ENCODE measurements around the gene BLOC1S5. TPM values are rescaled to one million over a fixed set of nuclear protein-coding genes. Genes with fewer than 3 reads are reported as not detected.

BLOC1S5 gene
- total RNA-seq, 1 donor from 2014 or later = 10.2 TPM

DNA sequence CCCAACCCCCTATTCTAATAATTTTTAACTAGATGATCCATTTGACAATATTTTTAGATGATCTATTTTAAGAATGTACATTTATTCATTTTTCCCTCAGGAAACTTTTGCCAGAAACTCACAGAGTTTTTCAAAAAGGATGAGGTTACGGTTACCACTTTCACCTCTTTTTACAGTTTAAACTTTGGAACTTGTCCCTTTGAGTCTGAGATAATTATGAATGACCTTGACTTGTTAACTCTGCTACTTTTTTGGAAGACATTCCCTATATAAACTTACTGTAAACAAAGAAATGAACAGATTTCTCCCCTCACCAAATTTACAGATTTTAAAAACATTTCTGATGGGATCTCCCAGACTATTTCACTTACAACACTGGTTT, 18.4 kb upstream of the BLOC1S5 start:
- DNase-seq (ENCODE audit: low spot score) = no peak

DNA sequence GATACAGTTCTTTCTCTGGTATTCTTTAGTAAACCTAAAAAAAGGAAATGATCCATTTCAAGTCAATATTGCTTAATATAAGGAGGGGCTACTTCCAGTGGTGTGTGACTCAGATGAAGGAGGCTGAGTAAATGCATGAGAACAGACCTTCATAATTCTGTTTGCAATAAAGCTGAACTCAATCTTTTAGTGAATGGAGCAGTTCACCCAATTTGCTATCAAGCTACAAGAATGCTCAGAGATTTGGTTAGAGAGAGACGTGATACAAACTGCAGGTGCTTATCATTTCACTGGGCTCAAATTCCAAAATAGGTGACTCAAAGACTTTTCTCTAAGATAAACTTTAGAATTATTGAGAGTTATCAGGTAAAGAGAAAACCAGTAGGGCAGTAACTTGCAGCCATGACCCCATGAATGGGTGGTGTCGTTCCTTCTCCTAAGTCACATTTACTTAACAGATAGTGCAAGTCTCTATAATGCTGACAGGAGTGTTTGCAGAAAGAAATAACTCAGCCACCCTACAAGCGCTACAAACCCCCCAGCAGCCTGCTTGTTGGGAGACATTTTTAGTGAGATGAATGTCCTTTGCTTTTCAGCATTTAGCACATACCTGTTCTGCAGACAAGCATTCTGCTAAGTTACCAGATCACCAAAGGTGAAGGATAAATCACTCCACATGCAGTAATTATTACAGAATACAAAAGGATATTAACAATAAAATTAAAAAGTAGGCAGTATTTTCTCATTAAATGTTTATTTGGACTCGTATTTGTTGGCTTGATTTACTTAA, 16.4 kb upstream of the BLOC1S5 start:
- DNase-seq (ENCODE audit: low spot score) = no peak

DNA sequence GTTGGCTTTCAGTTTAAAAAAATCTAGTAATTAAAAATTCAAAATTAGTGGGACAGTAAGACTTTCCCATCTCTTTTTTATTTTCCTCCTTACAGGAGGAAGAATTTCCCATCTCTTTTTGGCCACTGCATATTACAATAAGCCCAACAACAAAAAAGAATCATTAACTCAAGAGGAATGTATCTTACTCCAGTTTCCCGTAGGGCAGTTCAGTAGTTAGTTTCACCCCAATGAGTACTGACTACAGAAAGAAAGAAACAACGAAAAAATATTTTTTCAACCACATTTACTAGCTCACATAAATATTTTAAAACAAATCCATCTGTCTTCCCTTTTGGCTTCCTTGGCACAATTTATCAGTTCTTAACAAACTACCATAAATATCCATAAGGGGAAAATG, 14.9 kb upstream of the BLOC1S5 start:
- DNase-seq (ENCODE audit: low spot score) = no peak

- no peak for DNase-seq (ENCODE audit: low spot score)
These were observed 13.8 kb upstream of the BLOC1S5 start for GRCh38 chr6:8077991-8078390.

- DNase-seq (ENCODE audit: low spot score) = no peak
These were observed 11.5 kb upstream of the BLOC1S5 start for GRCh38 chr6:8075704-8076103.

- DNase-seq (ENCODE audit: low spot score) = no peak
These were observed 11.0 kb upstream of the BLOC1S5 start for GRCh38 chr6:8075185-8075584.

GRCh38 chr6:8074213-8074612, 10.0 kb upstream of the BLOC1S5 start:
- no peak for DNase-seq (ENCODE audit: low spot score)

- DNase-seq (ENCODE audit: low spot score) = no peak
These were observed 9.6 kb upstream of the BLOC1S5 start for GRCh38 chr6:8073758-8074157.

GRCh38 chr6:8070718-8071117, 6.5 kb upstream of the BLOC1S5 start:
- no peak for DNase-seq (ENCODE audit: low spot score)

- no peak for DNase-seq (ENCODE audit: low spot score)
These were observed 5.6 kb upstream of the BLOC1S5 start for GRCh38 chr6:8069631-8070284.

GRCh38 chr6:8069151-8069550, 5.0 kb upstream of the BLOC1S5 start:
- DNase-seq (ENCODE audit: low spot score) = no peak

GRCh38 chr6:8066108-8066507, 1.9 kb upstream of the BLOC1S5 start:
- no peak for DNase-seq (ENCODE audit: low spot score)

GRCh38 chr6:8065519-8065911, 1.3 kb upstream of the BLOC1S5 start:
- no peak for DNase-seq (ENCODE audit: low spot score)

DNA sequence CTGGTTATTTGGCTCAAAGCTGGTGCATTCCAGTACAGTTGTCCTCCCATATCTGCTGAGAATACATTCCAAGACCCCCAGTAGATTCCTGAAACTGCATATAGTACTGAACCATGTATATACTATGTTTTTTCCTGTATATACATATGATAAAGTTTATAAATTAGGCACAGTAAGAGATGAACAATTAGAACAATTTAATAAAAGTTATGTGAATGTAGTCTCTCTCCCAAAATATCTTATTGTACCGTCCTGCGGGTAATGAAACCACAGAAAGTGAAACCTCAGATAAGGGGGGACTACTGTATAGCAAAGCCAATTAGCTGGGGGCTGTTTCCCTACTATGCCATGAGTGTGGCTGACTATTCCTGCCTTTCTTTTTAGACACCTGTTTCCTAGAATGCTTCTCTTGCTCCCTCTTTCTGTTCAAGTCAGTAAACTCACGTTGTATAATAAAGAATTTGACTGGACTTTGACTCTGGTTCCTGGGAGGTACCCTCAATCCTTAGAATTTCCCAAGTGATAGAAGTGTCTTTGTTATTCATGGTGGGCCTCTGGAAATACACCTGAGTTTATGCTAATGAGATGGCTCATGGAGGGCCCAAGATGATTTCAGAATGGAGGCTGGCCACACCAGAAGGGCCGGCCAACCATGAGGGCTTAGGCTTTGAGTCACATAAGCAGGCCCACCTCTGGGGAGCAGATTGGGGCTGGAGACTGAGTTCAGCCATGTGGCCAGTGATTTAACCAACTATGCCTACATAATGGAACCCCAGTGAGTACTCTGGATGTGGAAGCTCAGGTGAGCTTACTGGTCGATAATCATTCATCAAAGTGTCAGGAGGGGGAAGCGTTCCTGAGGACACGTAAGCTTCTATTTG, 689 bp upstream of the BLOC1S5 start:
- DNase-seq (ENCODE audit: low spot score) = no peak

DNA sequence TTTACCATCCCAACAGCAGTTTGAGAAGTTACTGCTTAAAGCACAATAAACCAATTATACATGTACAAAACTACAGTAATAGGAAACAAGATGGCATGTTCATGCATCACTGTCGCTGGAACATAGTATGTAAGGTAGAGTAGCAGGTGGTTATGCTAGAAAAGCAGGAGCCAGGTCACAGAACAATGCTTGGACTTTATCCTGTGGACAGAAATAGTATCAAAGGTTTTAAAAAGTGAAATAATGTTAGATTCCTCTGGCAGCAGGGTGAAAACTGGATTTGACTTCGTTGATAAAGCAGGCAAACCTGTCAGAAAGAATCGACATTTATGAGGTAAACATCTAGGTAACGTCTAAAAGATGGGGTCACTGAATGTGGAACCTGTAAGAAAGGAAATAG, 2.5 kb downstream of the BLOC1S5 start:
- no peak for DNase-seq (ENCODE audit: low spot score)

DNA sequence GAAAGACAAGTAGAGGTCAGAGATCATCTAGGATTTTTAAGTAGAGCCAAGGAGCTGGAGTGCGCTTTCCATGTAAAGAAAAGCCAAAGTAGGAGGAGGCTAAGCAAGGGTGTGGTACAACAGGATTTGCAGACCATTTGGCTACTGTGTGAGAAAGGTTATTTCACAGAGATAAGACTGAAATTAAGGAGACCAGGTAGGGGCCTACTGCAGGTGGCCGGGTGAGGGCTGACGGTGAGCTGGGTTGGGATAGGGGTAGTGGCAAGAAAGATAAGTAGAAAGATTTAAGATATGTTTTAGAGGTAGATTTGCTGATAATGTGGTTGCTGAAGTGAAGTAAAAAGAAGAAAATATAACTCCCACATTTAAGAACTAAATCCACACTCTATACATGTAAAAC, 3.8 kb downstream of the BLOC1S5 start:
- no peak for DNase-seq (ENCODE audit: low spot score)

GRCh38 chr6:8059129-8059528, 5.1 kb downstream of the BLOC1S5 start:
- no peak for DNase-seq (ENCODE audit: low spot score)

DNA sequence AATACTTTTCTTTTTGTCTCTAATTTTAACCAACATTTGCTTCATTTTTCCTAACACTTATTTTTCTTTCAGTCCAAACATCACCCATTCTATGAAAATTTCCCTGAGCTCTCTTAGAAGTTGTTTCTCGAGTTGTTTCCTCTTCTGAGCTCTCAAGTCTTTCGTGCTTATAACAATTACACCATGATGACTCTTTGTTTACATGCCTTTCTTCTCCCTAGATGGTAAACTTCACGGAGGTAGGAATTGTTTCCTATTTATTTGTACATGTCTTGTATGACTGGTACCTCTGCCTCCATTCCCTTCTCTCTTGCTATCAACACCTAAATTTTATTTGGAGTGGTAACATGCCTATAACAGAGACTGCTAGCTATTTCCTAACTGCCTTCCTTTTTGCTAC, 6.4 kb downstream of the BLOC1S5 start:
- DNase-seq (ENCODE audit: low spot score) = no peak

GRCh38 chr6:8057263-8057662, 6.9 kb downstream of the BLOC1S5 start:
- no peak for DNase-seq (ENCODE audit: low spot score)

- DNase-seq (ENCODE audit: low spot score) = no peak
These were observed 9.9 kb downstream of the BLOC1S5 start for GRCh38 chr6:8054276-8054675.

DNA sequence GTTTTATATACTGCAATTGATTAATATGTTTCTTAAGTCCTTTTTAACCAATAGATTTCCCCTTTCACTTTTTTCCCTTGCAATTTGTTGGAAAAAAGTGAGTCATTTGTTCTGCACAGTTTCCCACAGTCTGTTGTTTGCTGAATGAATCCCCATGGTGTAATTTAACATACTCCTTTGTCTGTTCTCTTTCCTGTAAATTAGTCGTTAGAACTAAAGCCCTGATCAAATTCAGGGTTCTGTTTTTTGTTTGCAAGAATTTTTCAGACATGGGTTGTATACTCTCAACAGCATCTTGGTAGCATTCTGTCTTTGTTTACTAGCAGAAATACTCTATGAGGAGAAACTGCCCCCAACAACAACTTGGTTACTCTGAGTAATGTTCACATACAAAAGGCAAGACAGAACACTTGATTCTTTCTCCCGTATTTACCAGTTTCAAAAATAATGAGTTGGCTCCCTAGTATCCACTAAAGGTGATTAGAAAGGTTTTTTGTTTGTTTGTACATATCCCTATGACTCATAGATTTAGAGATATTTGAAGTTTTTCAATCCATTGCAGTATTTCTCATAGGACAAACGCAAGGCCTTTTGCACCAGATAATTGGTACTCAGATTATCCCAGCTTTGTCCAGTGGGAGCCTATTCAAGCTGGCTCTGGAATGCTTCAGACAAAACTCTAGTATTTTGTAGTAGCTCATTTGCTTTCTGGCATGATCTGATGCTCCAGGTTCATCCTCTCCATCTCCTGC, 16.5 kb downstream of the BLOC1S5 start:
- DNase-seq (ENCODE audit: low spot score) = no peak

Data from mesenteric fat pad (tissue), 1 donor.